ENCODE data around the gene FTH1. TPM values are rescaled to one million over a fixed set of nuclear protein-coding genes. Genes with fewer than 3 reads are reported as not detected.

The FTH1 gene
- total and polyA plus RNA-seq, 2 donors (not counting 1 experiment from before 2014, with no cell fraction given), result 2,219 to 2,789 TPM

GRCh38 chr11:61962213-61963015 lies 5.0 kb downstream of the FTH1 start:
- H3K27me3 ChIP-seq (ENCODE audit: control insufficient read depth, insufficient read depth, low read length), result no peaks in the 10 kb centered on the region
- no peak overlapping the region for H2AFZ ChIP-seq (ENCODE audit: low read length)
- no peak overlapping the region for H3K4me3 ChIP-seq (replicated peaks in 1 of 4; ENCODE audit: control extremely low read depth in 1 of 4, insufficient read depth in 1 of 4, low read depth in 3 of 4, low read length in 4 of 4)
- peaks cover 9% of the 10 kb centered on the region for H3K4me1 ChIP-seq (ENCODE audit: control insufficient read depth, extremely low read depth, insufficient read depth, low read length)
- H3K9me3 ChIP-seq (ENCODE audit: control insufficient read depth, insufficient read depth, low read depth, low read length), result no peaks in the 10 kb centered on the region
- DNase-seq (ENCODE audit: low read depth in 2 of 2), result peak in 1 of 2 donors; percentile 54
- no peak overlapping the region for H3K4me2 ChIP-seq (ENCODE audit: extremely low read depth, insufficient read depth, low read length)
- peak overlapping the region; percentile 12 for H3K27ac ChIP-seq (ENCODE audit: insufficient read depth, low read length)
- H4K20me1 ChIP-seq (ENCODE audit: control insufficient read depth, extremely low read depth, insufficient read depth, low read length), result peaks cover 6% of the 10 kb centered on the region
- H3K9ac ChIP-seq (ENCODE audit: insufficient read depth, low read length), result no peak overlapping the region
- no peak for TF ChIP-seq CTCF (conservative IDR thresholded peaks at IDR 0.05 in 1 of 2, IDR thresholded peaks at IDR 0.05 in 1 of 2; ENCODE audit: low read depth in 1 of 2, low read length in 2 of 2)
- no peak for TF ChIP-seq EZH2 (IDR thresholded peaks at IDR 0.05; ENCODE audit: low read length, missing control alignments)
- H3K36me3 ChIP-seq (ENCODE audit: control insufficient read depth, insufficient read depth, low read length), result peaks cover 15% of the 10 kb centered on the region
- peaks cover 26% of the 10 kb centered on the region for H3K79me2 ChIP-seq (ENCODE audit: control insufficient read depth, insufficient read depth, low read length)

GRCh38 chr11:61961570-61962212 lies 5.7 kb downstream of the FTH1 start:
- Histone ChIP-seq H4K20me1 (ENCODE audit: control insufficient read depth, extremely low read depth, insufficient read depth, low read length) (peaks cover 5% of the 10 kb centered on the region), H3K79me2 (ENCODE audit: control insufficient read depth, insufficient read depth, low read length) (peaks cover 21% of the 10 kb centered on the region)

More at GRCh38 chr11:61961570-61962212, 5.7 kb downstream of the FTH1 start:
- Histone ChIP-seq H3K4me1 (ENCODE audit: control insufficient read depth, extremely low read depth, insufficient read depth, low read length) (peaks cover 9% of the 10 kb centered on the region), H3K9ac (ENCODE audit: insufficient read depth, low read length) (no peak overlapping the region), H3K4me2 (ENCODE audit: extremely low read depth, insufficient read depth, low read length) (no peak overlapping the region), H2AFZ (ENCODE audit: low read length) (no peak overlapping the region), H3K27me3 (ENCODE audit: control insufficient read depth, insufficient read depth, low read length) (no peaks in the 10 kb centered on the region), H3K4me3 (replicated peaks in 1 of 4; ENCODE audit: control extremely low read depth in 1 of 4, insufficient read depth in 1 of 4, low read depth in 3 of 4, low read length in 4 of 4) (no peak overlapping the region), H3K9me3 (ENCODE audit: control insufficient read depth, insufficient read depth, low read depth, low read length) (no peaks in the 10 kb centered on the region), H3K36me3 (ENCODE audit: control insufficient read depth, insufficient read depth, low read length) (peaks cover 15% of the 10 kb centered on the region), H3K27ac (ENCODE audit: insufficient read depth, low read length) (peak overlapping the region; percentile 12)
- TF ChIP-seq CTCF (conservative IDR thresholded peaks at IDR 0.05 in 1 of 2, IDR thresholded peaks at IDR 0.05 in 1 of 2; ENCODE audit: low read depth in 1 of 2, low read length in 2 of 2), result no peak
- no peak for TF ChIP-seq EZH2 (IDR thresholded peaks at IDR 0.05; ENCODE audit: low read length, missing control alignments)
- peak in 1 of 2 donors; percentile 82 for DNase-seq (ENCODE audit: low read depth in 2 of 2)

Data from fibroblast of lung (primary cell).